B cell (primary cell): Measurements from ENCODE around the gene IFNE. TPM values are rescaled to one million over a fixed set of nuclear protein-coding genes. Genes with fewer than 3 reads are reported as not detected.

Experiments
- ATAC-seq: fragments of 200-7000 bp; cut with Tn5 transposase; one replicate; pipeline ENCODE4 v1.10.0; 2021; ENCODE audit warnings: low read depth, mild to moderate bottlenecking, moderate number of reproducible peaks, moderate library complexity
- CTCF ChIA-PET: fragments of 350-600 bp; sonication (Branson Sonifier 250); formaldehyde crosslinking; loops from one replicate; lab custom pipeline; 2021; ENCODE audit warnings: antibody characterized with exemption, inconsistent platforms; lab: Charles Lee
- POLR2A ChIA-PET: fragments of 350-600 bp; sonication (Branson Sonifier 250); formaldehyde crosslinking; loops from one replicate; lab custom pipeline; 2021; ENCODE audit warnings: antibody characterized with exemption; lab: Charles Lee
- DNase-seq: peaks from one replicate; pipeline ENCODE4 v3.0.0; 2013
- H2AFZ ChIP-seq: 2 replicates; pipeline ENCODE4 v1.6.1; 2012; ENCODE audit warnings: mild to moderate bottlenecking, low read depth, low read length; ENCODE audit not compliant: insufficient read depth, poor library complexity, severe bottlenecking
- H3K27ac ChIP-seq, 2 donors: 1 replicate in 1 of 2; 2 replicates in 1 of 2; pipeline ENCODE4 v1.5.1; 2012 to 2013; ENCODE audit warnings: low read length in 2 of 2, mild to moderate bottlenecking in 2 of 2, moderate library complexity in 1 of 2
- H3K27me3 ChIP-seq, 4 experiments: fragments of 200-600 bp in 1 of 4; sonication (generic) in 1 of 4; replicated peaks in 1 of 4; 1 replicate in 2 of 4; 2 replicates in 2 of 4; pipeline versions ENCODE4 v1.6.1 to v1.7.0; 2013 to 2016; ENCODE audit warnings: low read length in 3 of 4, mild to moderate bottlenecking in 2 of 4, mixed read lengths in 1 of 4, moderate library complexity in 1 of 4; ENCODE audit not compliant: insufficient read depth in 4 of 4, control insufficient read depth in 3 of 4; ENCODE audit errors: control extremely low read depth in 1 of 4
- H3K36me3 ChIP-seq, 2 experiments: replicated peaks in 1 of 2; 1 replicate in 1 of 2; 2 replicates in 1 of 2; pipeline versions ENCODE4 v1.6.1 to v1.7.1; 2013; ENCODE audit warnings: low read length in 1 of 2; ENCODE audit not compliant: insufficient read depth in 2 of 2, control insufficient read depth in 1 of 2; ENCODE audit errors: control extremely low read depth in 1 of 2, extremely low read depth in 1 of 2
- H3K4me1 ChIP-seq, 2 donors: fragments of 200-600 bp in 1 of 2; sonication (generic) in 1 of 2; 1 replicate in 1 of 2; 2 replicates in 1 of 2; pipeline versions ENCODE4 v1.5.1 to v1.6.1; 2013 to 2017; ENCODE audit warnings: low read length in 2 of 2; ENCODE audit not compliant: control insufficient read depth in 2 of 2, insufficient read depth in 2 of 2
- H3K4me2 ChIP-seq: replicated peaks from 2 replicates; pipeline ENCODE3; 2012; ENCODE audit warnings: mild to moderate bottlenecking, low read depth, low read length; ENCODE audit not compliant: poor library complexity, severe bottlenecking
- H3K4me3 ChIP-seq, 5 experiments: fragments of 200-600 bp in 1 of 5; sonication (generic) in 1 of 5; 1 replicate in 3 of 5; 2 replicates in 2 of 5; pipeline versions ENCODE4 v1.5.1 to v1.7.0; 2011 to 2016; ENCODE audit warnings: low read length in 4 of 5, mild to moderate bottlenecking in 4 of 5, low read depth in 2 of 5, control low read depth in 1 of 5, moderate library complexity in 1 of 5; ENCODE audit not compliant: insufficient read depth in 1 of 5; ENCODE audit errors: control extremely low read depth in 1 of 5, extremely low read depth in 1 of 5
- H3K79me2 ChIP-seq: fragments of 200-600 bp; sonication (generic); one replicate; pipeline ENCODE4 v1.6.0; 2016; ENCODE audit warnings: low read length; ENCODE audit not compliant: control insufficient read depth, insufficient read depth
- H3K9ac ChIP-seq: fragments of 200-600 bp; sonication (generic); 2 replicates; pipeline ENCODE4 v1.6.1; 2017; ENCODE audit warnings: mild to moderate bottlenecking, low read length, moderate library complexity
- H3K9me3 ChIP-seq, 3 donors: one replicate each; pipeline versions ENCODE4 v1.6.1 to v1.7.1; 2013; ENCODE audit warnings: low read length in 2 of 3; ENCODE audit not compliant: control insufficient read depth in 2 of 3, insufficient read depth in 1 of 3; ENCODE audit errors: control extremely low read depth in 1 of 3
- H4K20me1 ChIP-seq: 2 replicates; pipeline ENCODE4 v1.6.0; 2012; ENCODE audit warnings: mild to moderate bottlenecking, low read length; ENCODE audit not compliant: insufficient read depth, control insufficient read depth, poor library complexity, severe bottlenecking
- H3K27ac Mint-ChIP-seq: one replicate; pipeline ENCODE4 v1.8.0; 2021; ENCODE audit warnings: mixed read lengths
- H3K27me3 Mint-ChIP-seq: one replicate; pipeline ENCODE4 v1.8.0; 2021; ENCODE audit warnings: mixed read lengths
- H3K4me1 Mint-ChIP-seq: one replicate; pipeline ENCODE4 v1.8.0; 2021; ENCODE audit warnings: mixed read lengths
- H3K4me3 Mint-ChIP-seq: one replicate; pipeline ENCODE4 v1.8.0; 2021; ENCODE audit warnings: mixed read lengths
- H3K9me3 Mint-ChIP-seq: one replicate; pipeline ENCODE4 v1.8.0; 2022; ENCODE audit warnings: mixed read lengths; ENCODE audit not compliant: insufficient read depth
- CTCF ChIP-seq: fragments of 200-600 bp; IDR thresholded peaks from one replicate; pipeline ENCODE4 v1.8.0; 2022; ENCODE audit warnings: antibody characterized with exemption, mild to moderate bottlenecking
- EZH2 ChIP-seq: IDR thresholded peaks from 2 replicates; pipeline ENCODE4 v1.6.1; 2012; ENCODE audit warnings: borderline replicate concordance, low read depth, mild to moderate bottlenecking, moderate library complexity, low read length; ENCODE audit not compliant: insufficient read depth, poor library complexity, severe bottlenecking
- WGBS: methylation state at CpG from one replicate; pipeline ENCODE4 v1.1.5; 2013; ENCODE audit warnings: missing lambda C conversion rate; ENCODE audit not compliant: insufficient coverage; 5-methylcytosine and 5-hydroxymethylcytosine counted together
- intact Hi-C: fragments of 100-400 bp; cut with micrococcal nuclease; formaldehyde crosslinking; loops from one replicate; pipeline ENCODE4 v1.10.0; 2022
- polyA plus RNA-seq: library from polyadenylated mRNA; depleted of rRNA; stranded (reverse); fragments of >200 nt; gene quantifications from 2 replicates; pipeline ENCODE4 v1.2.3, GENCODE V29; 2012
- small RNA-seq: library from RNA; depleted of rRNA; stranded (forward); fragments of <200 nt; gene quantifications from one replicate; pipeline ENCODE3, GENCODE V24; 2012; ENCODE audit warnings: low replicate concordance, low read depth; ENCODE audit not compliant: insufficient read length
- total RNA-seq, 2 donors: library from RNA; stranded (reverse); fragments of 120-200 nt in 1 of 2; gene quantifications; 1 replicate in 1 of 2; 2 replicates in 1 of 2; pipeline versions ENCODE4 v1.2.3 to v1.2.4, GENCODE V29; 2013 to 2022

The IFNE gene
- total and polyA plus RNA-seq, 2 donors (not counting 1 experiment from before 2014, with no cell fraction given) = not detected

GRCh38 chr9:21432672-21433425, 49.3 kb downstream of the IFNE start:
- no peaks in the 10 kb centered on the region for H3K9me3 Mint-ChIP-seq
- peaks cover 24% of the 10 kb centered on the region for H3K4me1 Mint-ChIP-seq
- no peak overlapping the region for H3K27ac Mint-ChIP-seq
- H3K79me2 ChIP-seq = no peaks in the 10 kb centered on the region
- H4K20me1 ChIP-seq = no peaks in the 10 kb centered on the region
- intact Hi-C loops = loop anchor here (1.0 to 5.0 kb wide), 2 partner anchors 11 to 36 kb away; no protein-coding TSS in a partner anchor
- no peak overlapping the region for H3K4me3 Mint-ChIP-seq
- H2AFZ ChIP-seq = no peak overlapping the region
- H3K27ac ChIP-seq = no peak overlapping the region
- no peak overlapping the region for H3K4me3 ChIP-seq
- POLR2A ChIA-PET = no interaction called here
- H3K27me3 Mint-ChIP-seq = peaks cover 79% of the 10 kb centered on the region
- H3K4me2 ChIP-seq = peak overlapping the region; percentile 31
- CTCF ChIA-PET = interaction anchor here (0.7 to 4.8 kb wide), 9 partner anchors 8 to 114 kb away, joined by 3 to 50 read pairs (median 8); no protein-coding TSS in a partner anchor
- TF ChIP-seq EZH2 (no peak), CTCF (no peak)
- DNase-seq = peak; percentile 55
- no CpG with 5 or more reads among the region's 2 CpGs for WGBS
- peaks cover 12 to 17% of the 10 kb centered on the region in 2 donors for H3K4me1 ChIP-seq
- no peaks in the 10 kb centered on the region for H3K36me3 ChIP-seq
- H3K27me3 ChIP-seq = peaks cover 0 to 34% (median 30%) of the 10 kb centered on the region in 4 experiments
- no peak for ATAC-seq
- no peaks in the 10 kb centered on the region for H3K9me3 ChIP-seq
- no peak overlapping the region for H3K9ac ChIP-seq

Small RNA genes within 50 kb of the gene (small RNA-seq; reads per million reads assigned to genes)
- gene MIR31 (not detected), gene RF00157 (not detected)

Other genes with a start within 250 kb of the IFNE start
- not detected in 2 replicates for gene IFNA14, start 242.3 kb downstream of the IFNE start, total RNA-seq
- not detected in 2 replicates for gene IFNA14, start 242.3 kb downstream of the IFNE start, polyA plus RNA-seq
- not detected in 2 replicates for gene IFNA5, start 177.0 kb downstream of the IFNE start, total RNA-seq
- gene IFNA5, start 177.0 kb downstream of the IFNE start, polyA plus RNA-seq = not detected in 2 replicates
- gene KLHL9, start 146.9 kb downstream of the IFNE start, total RNA-seq = 17.5 and 17.6 TPM in 2 replicates
- gene KLHL9, start 146.9 kb downstream of the IFNE start, polyA plus RNA-seq = 4.3 and 4.8 TPM in 2 replicates
- gene IFNA6, start 131.4 kb downstream of the IFNE start, total RNA-seq = not detected in 2 replicates
- gene IFNA6, start 131.4 kb downstream of the IFNE start, polyA plus RNA-seq = not detected in 2 replicates
- not detected in 2 replicates for gene IFNA13, start 114.3 kb downstream of the IFNE start, total RNA-seq
- gene IFNA13, start 114.3 kb downstream of the IFNE start, polyA plus RNA-seq = not detected in 2 replicates
- not detected in 2 replicates for gene IFNA2, start 96.9 kb downstream of the IFNE start, total RNA-seq
- not detected in 2 replicates for gene IFNA2, start 96.9 kb downstream of the IFNE start, polyA plus RNA-seq
- gene IFNA8, start 73.2 kb downstream of the IFNE start, total RNA-seq = not detected in 2 replicates
- gene IFNA8, start 73.2 kb downstream of the IFNE start, polyA plus RNA-seq = not detected in 2 replicates
- gene IFNA1, start 41.9 kb downstream of the IFNE start, total RNA-seq = not detected in 2 replicates
- not detected in 2 replicates for gene IFNA1, start 41.9 kb downstream of the IFNE start, polyA plus RNA-seq